ENCODE results near the gene ATXN7L1. TPM values are rescaled to one million over a fixed set of nuclear protein-coding genes. Genes with fewer than 3 reads are reported as not detected.

ATXN7L1 gene
- total and polyA plus RNA-seq, 2 of the 4 experiments (the other 2 are of a cell fraction) = 3.5 to 4.3 TPM

DNA sequence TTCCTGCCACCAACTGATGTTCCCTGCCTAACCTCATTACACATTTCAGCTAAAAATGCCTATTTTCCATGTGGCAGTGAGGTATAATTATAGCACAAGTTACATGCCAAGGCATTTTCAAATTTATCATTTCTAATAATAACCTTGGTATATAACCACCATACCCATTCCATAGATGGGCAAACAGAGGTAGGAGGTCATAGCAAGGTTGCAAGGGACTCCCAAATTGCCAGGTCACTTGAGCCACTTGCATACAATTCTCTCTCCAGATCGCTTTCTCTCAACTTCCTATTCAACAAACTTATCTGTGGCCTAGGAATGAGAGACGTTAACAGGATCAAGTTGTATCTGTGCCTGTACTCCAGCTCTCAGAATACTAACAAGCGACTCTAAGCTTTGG, 108.3 kb downstream of the ATXN7L1 start:
- POLR2A ChIA-PET (ENCODE audit: unreplicated experiment) = no interaction called here
- WGBS, 2 experiments (ENCODE audit: extremely low coverage in 2 of 2, insufficient read length in 1 of 2) = 80% methylated on average over 1 of the region's 3 CpGs; no CpG with 5 or more reads in 1 of the 2 experiments

More for the DNA sequence above, 108.3 kb downstream of the ATXN7L1 start:
- no peak overlapping the region for H3K4me3 ChIP-seq (ENCODE audit: insufficient read depth, low read depth, low read length)
- no peak overlapping the region for H3K4me2 ChIP-seq (ENCODE audit: low read depth, low read length)
- peaks cover 7 to 9% of the 10 kb centered on the region in 2 experiments; a peak in 2 of 4 replicates for H3K79me1 ChIP-seq (ENCODE audit: low read depth in 1 of 2, low read length in 2 of 2)
- intact Hi-C loops (cut with micrococcal nuclease) (no loop called here), dilution Hi-C loops (cut with HindIII; ENCODE audit: low sequenced_read_pairs, unreplicated experiment) (no loop called here), in situ Hi-C loops (cut with MboI; ENCODE audit: low sequenced_read_pairs) (loop anchor here (5.0 to 10.0 kb wide), 3 partner anchors 107 to 274 kb away; partner anchors contain the start of gene ATXN7L1)
- no peak overlapping the region for H3K23ac ChIP-seq (ENCODE audit: low read depth, low read length)
- no peak overlapping the region; the same call in 2 of the 3 replicates for H2BK15ac ChIP-seq (ENCODE audit: low read depth, low read length)
- H3K9ac ChIP-seq (ENCODE audit: low read depth, low read length) = no peak overlapping the region
- no TSS peak for BruUV-seq (replicated peaks)
- no peak overlapping the region for H2BK5ac ChIP-seq (ENCODE audit: low read depth, low read length, poor library complexity, severe bottlenecking)
- no peak overlapping the region for H3K18ac ChIP-seq (ENCODE audit: low read depth, low read length)
- no peaks in the 10 kb centered on the region for H3K36me3 ChIP-seq (ENCODE audit: control insufficient read depth, insufficient read depth, low read length)
- H3K4me1 ChIP-seq (ENCODE audit: control insufficient read depth, insufficient read depth, low read length) = peaks cover 22% of the 10 kb centered on the region
- ATAC-seq (ENCODE audit: low read depth) (no peak), DNase-seq (no peak)
- H4K5ac ChIP-seq (ENCODE audit: low read depth, low read length) = no peak overlapping the region
- no peak overlapping the region for H2BK20ac ChIP-seq (ENCODE audit: low read depth, low read length)
- H2AK5ac ChIP-seq (ENCODE audit: low read depth, low read length) = peak overlapping the region; percentile 24; the same call in 1 of the 2 replicates
- H2BK120ac ChIP-seq (ENCODE audit: low read depth, low read length) = no peak overlapping the region
- H3K27me3 ChIP-seq (ENCODE audit: control insufficient read depth, insufficient read depth, low read length) = no peaks in the 10 kb centered on the region
- H3K27ac ChIP-seq (ENCODE audit: insufficient read depth, low read length) = no peak overlapping the region
- peaks cover 6% of the 10 kb centered on the region; the same call in 1 of the 2 replicates for H3K9me1 ChIP-seq (ENCODE audit: insufficient read depth, low read length)
- no peaks in the 10 kb centered on the region for H3K9me3 ChIP-seq (ENCODE audit: control insufficient read depth, insufficient read depth, low read length)
- no peak overlapping the region for H2AK9ac ChIP-seq (replicated peaks; ENCODE audit: low read depth, low read length, poor library complexity)
- TF ChIP-seq MAFK (IDR thresholded peaks at IDR 0.05; ENCODE audit: low read depth, low read length) = no peak
- H2AFZ ChIP-seq (replicated peaks; ENCODE audit: low read length, poor library complexity) = no peak overlapping the region
- H3K14ac ChIP-seq (replicated peaks; ENCODE audit: low read depth, low read length) = peak overlapping the region; percentile 26; the same call in 1 of the 2 replicates
- H3K56ac ChIP-seq (ENCODE audit: extremely low read depth, insufficient read depth, low read length) = no peak overlapping the region
- no peak overlapping the region for H4K91ac ChIP-seq (ENCODE audit: insufficient read depth, low read depth, low read length)
- H4K20me1 ChIP-seq (ENCODE audit: insufficient read depth, low read length) = no peaks in the 10 kb centered on the region
- no peak overlapping the region for H3K4ac ChIP-seq (ENCODE audit: low read depth, low read length)
- CTCF ChIA-PET = no interaction called here
- no peak overlapping the region for H4K8ac ChIP-seq (ENCODE audit: low read depth in 2 of 2, low read length in 2 of 2)

Data from IMR-90 (cell line).